GM19324 (cell line): ENCODE measurements around the gene PELI3.
A peak's percentile ranks its signal among the peaks of the same experiment; 100 is the strongest.

Experiments
- ATAC-seq: cut with Tn5 transposase; IDR thresholded peaks from one replicate; pipeline ENCODE4 v1.9.1; 2021; ENCODE audit warnings: mild to moderate bottlenecking, moderate library complexity; ENCODE audit not compliant: unreplicated experiment, low FRiP score

The PELI3 gene

GRCh38 chr11:66473608-66474515 lies 7.2 kb downstream of the PELI3 start:
- no peak for ATAC-seq

DNA sequence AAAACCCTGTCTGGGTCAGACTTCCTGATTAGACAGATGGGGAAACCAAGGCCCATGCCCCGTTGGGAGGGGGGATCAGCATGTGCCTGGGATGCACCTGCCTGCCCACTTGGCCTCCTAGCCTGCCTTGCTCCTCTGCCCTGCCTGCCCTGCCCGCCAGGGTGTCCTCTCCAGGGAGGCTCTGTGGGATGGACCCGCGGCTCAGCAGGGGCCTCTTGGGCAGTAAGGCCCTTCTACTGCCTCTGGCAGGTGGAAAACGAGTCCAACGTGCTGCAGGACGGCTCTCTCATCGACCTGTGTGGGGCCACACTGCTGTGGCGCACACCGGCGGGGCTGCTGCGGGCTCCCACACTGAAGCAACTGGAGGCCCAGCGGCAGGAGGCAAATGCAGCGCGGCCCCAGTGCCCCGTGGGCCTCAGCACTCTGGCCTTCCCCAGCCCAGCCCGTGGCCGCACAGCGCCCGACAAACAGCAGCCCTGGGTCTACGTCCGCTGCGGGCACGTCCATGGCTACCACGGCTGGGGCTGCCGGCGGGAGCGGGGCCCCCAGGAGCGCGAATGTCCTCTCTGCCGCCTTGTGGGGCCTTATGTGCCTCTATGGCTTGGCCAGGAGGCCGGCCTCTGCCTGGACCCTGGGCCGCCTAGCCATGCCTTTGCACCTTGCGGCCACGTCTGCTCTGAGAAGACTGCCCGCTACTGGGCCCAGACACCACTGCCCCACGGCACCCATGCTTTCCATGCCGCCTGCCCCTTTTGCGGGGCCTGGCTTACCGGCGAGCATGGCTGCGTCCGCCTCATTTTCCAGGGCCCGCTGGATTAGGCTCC lies 8.9 kb downstream of the PELI3 start:
- no peak for ATAC-seq

- ATAC-seq: no peak
Observed at GRCh38 chr11:66476173-66476840, 9.6 kb downstream of the PELI3 start.

- ATAC-seq: no peak
Observed at GRCh38 chr11:66476841-66477251, 10.1 kb downstream of the PELI3 start.

DNA sequence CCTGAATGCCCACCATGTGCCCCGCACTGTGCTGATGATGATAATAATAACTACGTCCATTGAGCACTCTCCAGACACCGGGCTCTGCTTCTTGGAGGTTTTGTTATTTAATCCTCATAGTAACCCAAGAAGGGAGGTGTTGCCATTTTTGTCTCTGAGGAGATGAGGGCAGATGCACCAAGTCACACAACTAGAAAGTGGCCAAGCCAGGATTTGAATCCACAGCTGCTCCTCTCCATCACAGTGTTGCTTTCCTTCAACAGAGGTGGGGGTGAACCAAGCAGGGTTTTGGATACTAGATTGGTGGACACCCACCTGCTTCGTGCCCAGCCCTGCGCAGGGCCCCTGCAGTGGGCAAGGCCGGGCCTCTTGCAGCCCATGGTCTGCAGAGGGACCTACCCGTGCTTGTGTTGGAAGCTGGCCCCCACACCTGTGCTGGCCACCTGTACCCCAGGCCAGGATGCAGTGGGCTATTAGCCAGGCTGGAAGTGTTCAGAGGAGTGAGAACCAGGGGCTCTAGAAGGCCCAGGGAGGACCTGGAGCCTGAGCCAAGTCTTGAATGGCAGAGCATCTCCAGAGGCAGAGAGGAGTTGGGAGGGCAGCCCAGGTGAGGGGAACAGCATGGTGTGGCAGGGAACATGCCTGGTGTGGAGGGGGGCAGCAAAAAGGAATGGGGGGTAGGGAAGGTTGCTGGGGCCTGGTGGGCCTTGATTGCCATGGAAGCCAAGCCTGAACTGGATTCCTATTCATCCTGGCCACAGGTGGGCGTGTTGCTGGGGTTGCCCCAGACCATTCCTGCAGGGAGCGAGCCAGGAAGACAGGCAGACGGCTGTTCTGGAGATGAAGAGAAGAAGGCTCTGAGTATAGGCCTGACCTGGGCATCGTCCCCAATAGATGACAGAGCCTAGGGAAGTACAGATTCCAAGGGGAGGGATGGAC lies 10.8 kb downstream of the PELI3 start:
- ATAC-seq: no peak

DNA sequence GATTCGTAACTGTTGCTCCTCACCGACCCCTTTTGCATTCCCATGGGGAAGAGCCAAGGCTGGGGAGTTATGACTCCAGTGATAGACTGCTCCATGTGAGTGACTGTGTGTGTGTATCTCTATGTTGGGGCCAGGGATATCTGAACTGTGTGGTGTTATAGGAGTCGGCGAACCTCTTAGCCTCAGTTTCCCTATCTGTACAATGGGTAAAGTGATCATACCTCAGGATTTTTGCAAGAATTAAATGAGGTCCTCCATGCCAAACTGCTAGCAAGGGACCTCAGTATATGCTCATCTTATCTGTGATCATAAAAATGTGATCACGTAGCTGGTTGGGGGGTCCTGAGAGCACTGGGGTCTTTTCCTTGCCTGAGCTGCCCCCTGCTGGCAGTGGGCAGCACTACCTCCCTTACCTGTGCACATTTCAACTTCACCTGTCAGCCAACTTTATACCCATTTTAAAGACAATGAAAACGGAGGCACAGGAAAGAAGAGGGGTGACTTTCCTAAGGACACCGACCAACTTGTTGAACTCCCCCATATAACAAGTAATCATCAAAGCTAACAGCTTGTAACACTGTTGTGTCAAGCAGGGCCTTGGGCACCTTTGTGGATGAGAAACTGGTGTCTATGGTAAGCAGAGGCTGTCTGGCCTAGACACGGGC lies 12.2 kb downstream of the PELI3 start:
- no peak for ATAC-seq

DNA sequence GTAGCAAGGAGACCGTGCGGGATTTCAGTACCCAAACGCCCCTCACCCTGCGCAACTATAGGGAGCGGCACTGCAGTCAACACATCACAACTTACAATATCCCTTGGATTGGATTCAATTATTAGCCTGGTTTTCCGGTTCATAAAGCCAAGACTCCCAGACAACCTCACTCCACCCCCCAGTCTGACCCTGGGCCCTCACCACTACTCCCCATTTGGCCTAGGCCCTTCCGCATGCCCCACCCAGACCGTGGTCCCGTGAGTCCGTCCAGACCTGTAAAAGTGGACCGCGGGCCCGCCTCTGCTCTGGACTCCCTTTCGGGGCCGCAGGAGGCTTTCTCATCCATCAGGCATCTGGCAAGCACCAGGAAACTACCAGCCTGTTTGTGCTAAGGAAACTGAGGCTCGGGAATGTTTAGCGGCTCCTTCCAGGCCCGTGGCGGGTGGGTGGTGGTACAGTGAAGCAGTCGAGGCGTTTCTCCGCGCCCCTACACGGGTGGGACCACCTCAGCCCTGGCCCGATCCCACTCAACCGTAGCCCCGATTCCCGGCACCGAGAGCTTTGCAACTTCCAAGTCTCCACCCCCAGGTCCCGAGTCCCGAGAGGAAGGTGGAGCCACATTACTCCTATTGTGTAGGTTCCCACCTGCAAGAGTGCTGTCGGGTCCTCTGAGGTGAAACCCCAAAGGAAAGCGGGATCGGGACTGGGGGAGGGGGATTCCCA lies 12.8 kb downstream of the PELI3 start:
- ATAC-seq: peak; percentile 0

DNA sequence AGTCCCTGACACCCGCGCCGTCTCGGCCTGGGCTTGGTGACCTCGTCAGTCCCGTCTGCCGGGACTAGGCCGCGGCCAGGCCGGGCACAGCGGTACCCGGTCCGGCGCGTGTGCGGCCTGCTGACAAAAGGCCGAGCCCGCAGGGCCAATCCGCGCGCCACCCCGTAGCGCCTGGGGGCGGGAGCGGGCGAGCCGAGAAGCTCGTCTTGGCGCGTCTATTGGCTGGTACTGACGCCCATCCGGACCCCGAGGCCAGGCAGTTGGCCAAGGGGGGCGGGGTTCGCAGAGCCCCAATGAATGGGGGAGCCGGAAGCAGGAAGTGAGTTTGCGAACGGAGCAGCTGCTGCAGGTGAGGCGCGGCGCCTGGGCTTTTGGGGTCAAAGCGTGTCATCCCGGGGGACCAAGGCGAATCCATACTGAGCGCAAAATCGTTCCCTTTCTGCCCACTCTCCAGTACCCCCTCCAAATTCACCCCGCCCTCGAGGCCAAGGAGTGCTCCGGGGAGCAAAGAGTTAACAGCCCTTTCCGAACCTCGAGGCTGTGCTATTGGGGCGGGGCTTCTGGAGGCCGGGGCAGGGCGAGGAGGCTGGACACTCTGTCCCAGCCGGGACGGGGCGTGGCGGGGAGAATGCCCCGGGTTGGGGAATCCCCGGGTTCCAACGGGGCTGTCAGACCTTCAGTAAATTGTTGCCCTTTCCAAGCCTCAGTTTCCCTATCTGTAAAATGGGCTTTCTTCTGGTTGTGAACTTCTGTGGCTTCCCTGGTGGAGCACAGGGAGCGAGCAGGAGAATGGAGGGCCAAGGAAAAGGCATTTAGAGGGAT lies 13.6 kb downstream of the PELI3 start, which contains the start of gene DPP3:
Gene DPP3 (plus strand): TSS at position 318 of the 822 bp plus-strand sequence. CDS start 1,767 bp downstream, outside the sequence.
- ATAC-seq: peak; percentile 89

GRCh38 chr11:66484806-66485380 lies 18.2 kb downstream of the PELI3 start:
- ATAC-seq: no peak

GRCh38 chr11:66488957-66489356 lies 22.3 kb downstream of the PELI3 start:
- ATAC-seq: no peak

DNA sequence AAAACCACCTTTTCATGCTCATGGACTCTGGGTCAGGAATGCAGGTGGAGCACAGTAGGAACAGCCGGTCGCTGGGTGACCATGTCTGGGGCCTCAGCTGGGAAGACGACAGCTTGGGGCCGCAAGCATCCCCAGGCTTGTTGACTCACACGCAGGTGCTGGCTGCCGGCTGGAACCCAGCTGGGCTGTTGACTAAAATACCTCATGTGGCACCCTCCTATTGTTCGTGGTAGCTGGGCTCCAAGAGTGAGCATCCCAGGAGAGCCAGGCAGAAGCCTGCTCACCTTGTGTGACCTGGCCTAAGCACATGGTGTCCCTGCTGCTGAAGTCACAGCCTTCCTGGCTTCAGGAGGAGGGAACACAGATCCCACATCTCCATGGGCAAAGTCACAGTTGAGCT lies 22.9 kb downstream of the PELI3 start:
- no peak for ATAC-seq

- ATAC-seq: no peak
Observed at GRCh38 chr11:66491315-66491935, 24.7 kb downstream of the PELI3 start.

GRCh38 chr11:66492161-66492865 lies 25.6 kb downstream of the PELI3 start:
- no peak for ATAC-seq

DNA sequence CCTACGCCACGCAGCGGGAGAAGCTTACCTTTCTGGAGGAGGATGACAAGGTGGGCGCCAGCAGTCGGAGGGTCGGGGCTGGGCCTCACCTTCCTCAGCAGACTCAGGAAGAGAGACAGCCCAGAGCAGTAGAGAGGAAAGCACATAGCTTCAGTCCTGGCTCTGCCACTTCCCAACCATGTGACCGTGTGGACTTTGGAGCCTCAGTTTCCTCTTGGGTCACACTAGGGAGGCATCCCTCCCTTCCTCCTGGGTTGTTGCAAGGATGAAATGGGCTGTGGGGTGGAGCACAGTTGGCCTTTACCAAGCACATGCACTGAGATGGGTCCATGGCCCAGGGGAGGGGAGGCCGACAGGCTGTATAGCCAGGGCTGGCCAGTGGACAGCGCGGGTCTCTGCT lies 26.4 kb downstream of the PELI3 start:
- ATAC-seq: no peak

- ATAC-seq: no peak
Observed at GRCh38 chr11:66494458-66494857, 27.8 kb downstream of the PELI3 start.

- ATAC-seq: no peak
Observed at GRCh38 chr11:66494935-66495334, 28.2 kb downstream of the PELI3 start.
